Activated CD8-positive, alpha-beta T cell treated with anti-CD3 and anti-CD28 coated beads for 36 hours (primary cell): Measurements from ENCODE around the gene CYS1. TPM values are rescaled to one million over a fixed set of nuclear protein-coding genes. Genes with fewer than 3 reads are reported as not detected.

Source experiments
- ATAC-seq: fragments of 200-7000 bp; cut with Tn5 transposase; one replicate; pipeline ENCODE4 v1.10.0; 2021; ENCODE audit warnings: mild to moderate bottlenecking, moderate library complexity
- CTCF ChIA-PET: fragments of 350-600 bp; sonication (Branson Sonifier 250); formaldehyde crosslinking; loops from one replicate; lab custom pipeline; 2021; ENCODE audit warnings: antibody characterized with exemption; lab: Charles Lee
- POLR2A ChIA-PET: fragments of 350-600 bp; sonication (Branson Sonifier 250); formaldehyde crosslinking; loops from one replicate; lab custom pipeline; 2021; ENCODE audit warnings: antibody characterized with exemption; lab: Charles Lee
- DNase-seq: peaks from one replicate; pipeline ENCODE4 v3.0.0-alpha.2; 2020
- H3K27ac Mint-ChIP-seq: one replicate; pipeline ENCODE4 v1.8.0; 2021; ENCODE audit warnings: mild to moderate bottlenecking, mixed read lengths
- H3K27me3 Mint-ChIP-seq: one replicate; pipeline ENCODE4 v1.8.0; 2021; ENCODE audit warnings: mixed read lengths
- H3K36me3 Mint-ChIP-seq: one replicate; pipeline ENCODE4 v1.8.0; 2021; ENCODE audit warnings: low read depth, mixed read lengths
- H3K4me1 Mint-ChIP-seq: one replicate; pipeline ENCODE4 v1.8.0; 2021; ENCODE audit warnings: low read depth, mixed read lengths
- H3K4me3 Mint-ChIP-seq: one replicate; pipeline ENCODE4 v1.8.0; 2021; ENCODE audit warnings: mild to moderate bottlenecking, moderate library complexity, mixed read lengths
- H3K9me3 Mint-ChIP-seq: one replicate; pipeline ENCODE4 v1.8.0; 2021; ENCODE audit warnings: mixed read lengths
- CTCF ChIP-seq: fragments of 200-600 bp; IDR thresholded peaks from one replicate; pipeline ENCODE4 v1.8.0; 2022; ENCODE audit warnings: antibody characterized with exemption, mild to moderate bottlenecking
- intact Hi-C: fragments of 100-400 bp; cut with micrococcal nuclease; formaldehyde crosslinking; loops from one replicate; pipeline ENCODE4 v1.10.0; 2022
- total RNA-seq, 2 experiments: library from RNA; stranded (reverse); gene quantifications; one replicate each; pipeline ENCODE4 v1.2.3, GENCODE V29; 2021

The CYS1 gene
- total RNA-seq, 2 experiments from 2014 or later, result 0.11 to 0.32 TPM

GRCh38 chr2:10067881-10068280, 12.3 kb downstream of the CYS1 start:
- ChIA-PET POLR2A (interaction anchor here (0.5 to 1.0 kb wide), 2 partner anchors 15 to 39 kb away, joined by 3 read pairs; no protein-coding TSS in a partner anchor), CTCF (interaction anchor here (0.6 to 12.0 kb wide), 6 partner anchors 9 to 367 kb away, joined by 3 to 178 read pairs (median 23); no protein-coding TSS in a partner anchor)
- Mint-ChIP-seq H3K27me3 (peaks cover 3% of the 10 kb centered on the region), H3K4me1 (peaks cover 8% of the 10 kb centered on the region), H3K9me3 (peaks cover 4% of the 10 kb centered on the region), H3K27ac (no peak overlapping the region), H3K36me3 (no peaks in the 10 kb centered on the region), H3K4me3 (no peak overlapping the region)
- DNase-seq (no peak), ATAC-seq (no peak)
- intact Hi-C loops, result no loop called here
- TF ChIP-seq CTCF, result no peak

- no peak overlapping the region for H3K27ac Mint-ChIP-seq
- peaks cover 4% of the 10 kb centered on the region for H3K4me1 Mint-ChIP-seq
- ChIA-PET POLR2A (interaction anchor here (0.5 kb wide), 1 partner anchor 16 kb away, joined by 3 read pairs; no protein-coding TSS in a partner anchor), CTCF (interaction anchor here (0.6 to 12.0 kb wide), 6 partner anchors 10 to 367 kb away, joined by 3 to 178 read pairs (median 3); no protein-coding TSS in a partner anchor)
- H3K27me3 Mint-ChIP-seq, result no peaks in the 10 kb centered on the region
- intact Hi-C loops, result no loop called here
- peaks cover 4% of the 10 kb centered on the region for H3K9me3 Mint-ChIP-seq
- H3K36me3 Mint-ChIP-seq, result no peaks in the 10 kb centered on the region
- no peak for ATAC-seq
- no peak for TF ChIP-seq CTCF
- DNase-seq, result no peak
- no peak overlapping the region for H3K4me3 Mint-ChIP-seq
These were observed 12.9 kb downstream of the CYS1 start for GRCh38 chr2:10067330-10067729.

- Mint-ChIP-seq H3K4me3 (no peak overlapping the region), H3K36me3 (no peaks in the 10 kb centered on the region), H3K4me1 (peaks cover 4% of the 10 kb centered on the region), H3K9me3 (peaks cover 4% of the 10 kb centered on the region), H3K27ac (no peak overlapping the region), H3K27me3 (no peaks in the 10 kb centered on the region)
- no peak for DNase-seq
- ChIA-PET POLR2A (no interaction called here), CTCF (interaction anchor here (0.7 to 1.0 kb wide), 2 partner anchors 16 to 252 kb away, joined by 3 read pairs; no protein-coding TSS in a partner anchor)
- no peak for TF ChIP-seq CTCF
- intact Hi-C loops, result no loop called here
- ATAC-seq, result no peak
These were observed 14.5 kb downstream of the CYS1 start for GRCh38 chr2:10065773-10066055.

- Mint-ChIP-seq H3K36me3 (no peaks in the 10 kb centered on the region), H3K4me3 (no peak overlapping the region), H3K9me3 (peaks cover 4% of the 10 kb centered on the region), H3K27me3 (no peaks in the 10 kb centered on the region), H3K4me1 (peaks cover 4% of the 10 kb centered on the region), H3K27ac (no peak overlapping the region)
- POLR2A ChIA-PET, result interaction anchor here (0.6 kb wide), 1 partner anchor 11 kb away, joined by 3 read pairs; no protein-coding TSS in a partner anchor
- TF ChIP-seq CTCF, result no peak
- ATAC-seq, result no peak
- no peak for DNase-seq
- CTCF ChIA-PET, result interaction anchor here (0.7 to 2.9 kb wide), 4 partner anchors 7 to 252 kb away, joined by 3 to 11 read pairs (median 3); no protein-coding TSS in a partner anchor
- intact Hi-C loops, result no loop called here
These were observed 15.1 kb downstream of the CYS1 start for GRCh38 chr2:10064932-10065772.

- no peaks in the 10 kb centered on the region for H3K27me3 Mint-ChIP-seq
- peaks cover 4% of the 10 kb centered on the region for H3K9me3 Mint-ChIP-seq
- DNase-seq (no peak), ATAC-seq (no peak)
- H3K4me1 Mint-ChIP-seq, result peaks cover 4% of the 10 kb centered on the region
- intact Hi-C loops, result no loop called here
- POLR2A ChIA-PET, result no interaction called here
- no peak overlapping the region for H3K27ac Mint-ChIP-seq
- CTCF ChIA-PET, result interaction anchor here (1.7 to 2.9 kb wide), 2 partner anchors 9 to 250 kb away, joined by 5 to 11 read pairs; no protein-coding TSS in a partner anchor
- H3K4me3 Mint-ChIP-seq, result no peak overlapping the region
- no peaks in the 10 kb centered on the region for H3K36me3 Mint-ChIP-seq
- TF ChIP-seq CTCF, result no peak
These were observed 16.6 kb downstream of the CYS1 start for GRCh38 chr2:10063566-10063965.
